Tibial nerve (tissue), 4 donors: Measurements from ENCODE around the gene GANAB. TPM values are rescaled to one million over a fixed set of nuclear protein-coding genes. Genes with fewer than 3 reads are reported as not detected.

Source experiments
- DNase-seq, 2 donors: peaks; one replicate each; pipeline ENCODE4 v3.0.0-alpha.2; 2019; ENCODE audit warnings: low spot score in 2 of 2
- H3K27ac ChIP-seq, 4 donors: fragments of 200-600 bp; sonication (generic) in 3 of 4; one replicate each; pipeline ENCODE4 v1.5.1; 2017 to 2019; ENCODE audit warnings: mild to moderate bottlenecking in 1 of 4
- H3K27me3 ChIP-seq, 2 donors: fragments of 200-600 bp; sonication (generic) in 1 of 2; one replicate each; pipeline versions ENCODE4 v1.5.1 to v1.6.0; 2017 to 2019
- H3K36me3 ChIP-seq, 3 donors: fragments of 200-600 bp; sonication (generic); one replicate each; pipeline ENCODE4 v1.5.1; 2018 to 2019
- H3K4me1 ChIP-seq, 4 donors: fragments of 200-600 bp; sonication (generic) in 3 of 4; one replicate each; pipeline ENCODE4 v1.5.1; 2017 to 2019
- H3K4me3 ChIP-seq, 4 donors: fragments of 200-600 bp; sonication (generic) in 3 of 4; one replicate each; pipeline ENCODE4 v1.5.1; 2017 to 2019; ENCODE audit warnings: mild to moderate bottlenecking in 1 of 4, moderate library complexity in 1 of 4
- H3K9me3 ChIP-seq, 4 donors: fragments of 200-600 bp; sonication (generic) in 3 of 4; one replicate each; pipeline ENCODE4 v1.5.1; 2017 to 2019
- EP300 ChIP-seq, 2 donors: sonication (generic); formaldehyde crosslinking; IDR thresholded peaks; one replicate each; pipeline ENCODE4 v1.6.1; 2017; ENCODE audit warnings: antibody characterized with exemption in 2 of 2, mild to moderate bottlenecking in 1 of 2
- POLR2A ChIP-seq, 2 donors: fragments of 450-650 bp; IDR thresholded peaks; one replicate each; pipeline ENCODE4 v1.6.1; 2017; ENCODE audit warnings: antibody characterized with exemption in 2 of 2, mild to moderate bottlenecking in 2 of 2, moderate library complexity in 2 of 2
- WGBS, 2 donors: methylation state at CpG; one replicate each; pipeline ENCODE4 v1.1.5; 2018; 5-methylcytosine and 5-hydroxymethylcytosine counted together
- total RNA-seq, 4 donors: library from RNA; depleted of rRNA; stranded (reverse); fragments of >200 nt; gene quantifications; one replicate each; pipeline ENCODE4 v1.1.0, GENCODE V29; 2016
- TF ChIP-seq, protein P1 (sequence below), 5 experiments: fragments of 200-600 bp in 3 of 5; fragments of 450-650 bp in 2 of 5; sonication (generic) in 3 of 5; IDR thresholded peaks; one replicate each; pipeline ENCODE4 v1.5.1; 2016 to 2019; ENCODE audit warnings: antibody characterized with exemption in 5 of 5, mild to moderate bottlenecking in 3 of 5, moderate library complexity in 2 of 5

GANAB gene
- total RNA-seq, 4 donors from 2014 or later = 107 to 150 (median 121) TPM

DNA sequence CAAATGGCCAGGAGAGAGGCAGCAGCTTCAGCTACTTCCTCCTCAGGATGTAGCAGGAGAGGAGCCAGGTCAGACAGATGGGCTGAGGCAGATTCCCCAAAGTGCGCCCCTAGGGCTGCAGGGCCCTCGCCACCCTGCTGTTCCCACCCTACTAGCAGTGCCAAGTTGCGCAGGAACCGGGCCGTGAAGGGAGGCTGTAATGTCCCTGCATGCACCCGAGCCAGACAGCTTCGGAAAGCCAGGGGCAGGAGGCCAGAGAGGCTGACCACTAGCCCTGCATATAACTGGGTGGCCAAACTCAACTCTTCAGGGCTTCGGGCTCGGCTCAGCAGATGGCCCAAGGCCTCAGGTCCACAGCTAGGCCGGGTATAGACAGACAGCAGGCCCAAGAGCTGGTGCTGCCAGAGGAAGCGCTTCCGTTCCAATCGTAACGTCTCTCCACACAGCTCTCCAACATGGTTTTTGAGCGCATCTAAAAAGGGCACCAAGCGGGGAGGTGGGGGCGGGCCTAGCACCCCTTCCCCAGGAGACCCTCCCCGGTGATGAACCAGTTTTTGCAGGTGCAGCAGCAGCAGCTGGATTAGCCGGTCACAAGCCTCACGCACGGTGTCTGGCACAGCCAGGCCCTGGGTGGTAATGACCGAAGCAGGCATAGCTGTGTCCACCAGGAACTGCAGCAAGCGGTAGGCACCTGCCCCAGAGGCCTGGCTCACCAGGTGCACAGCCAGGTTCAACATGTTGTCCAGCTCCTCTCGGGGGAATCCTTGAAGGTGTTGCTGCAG lies 2.0 kb upstream of the GANAB start:
- peaks cover 0 to 45% (median 4%) of the 10 kb centered on the region in 3 donors for H3K36me3 ChIP-seq
- no peak overlapping the region for H3K27ac ChIP-seq
- no peak overlapping the region for H3K4me3 ChIP-seq
- no peaks in the 10 kb centered on the region for H3K27me3 ChIP-seq
- DNase-seq = no peak
- H3K9me3 ChIP-seq = no peaks in the 10 kb centered on the region
- H3K4me1 ChIP-seq = peaks cover 0 to 53% (median 28%) of the 10 kb centered on the region in 4 donors
- TF ChIP-seq, protein P1, sequence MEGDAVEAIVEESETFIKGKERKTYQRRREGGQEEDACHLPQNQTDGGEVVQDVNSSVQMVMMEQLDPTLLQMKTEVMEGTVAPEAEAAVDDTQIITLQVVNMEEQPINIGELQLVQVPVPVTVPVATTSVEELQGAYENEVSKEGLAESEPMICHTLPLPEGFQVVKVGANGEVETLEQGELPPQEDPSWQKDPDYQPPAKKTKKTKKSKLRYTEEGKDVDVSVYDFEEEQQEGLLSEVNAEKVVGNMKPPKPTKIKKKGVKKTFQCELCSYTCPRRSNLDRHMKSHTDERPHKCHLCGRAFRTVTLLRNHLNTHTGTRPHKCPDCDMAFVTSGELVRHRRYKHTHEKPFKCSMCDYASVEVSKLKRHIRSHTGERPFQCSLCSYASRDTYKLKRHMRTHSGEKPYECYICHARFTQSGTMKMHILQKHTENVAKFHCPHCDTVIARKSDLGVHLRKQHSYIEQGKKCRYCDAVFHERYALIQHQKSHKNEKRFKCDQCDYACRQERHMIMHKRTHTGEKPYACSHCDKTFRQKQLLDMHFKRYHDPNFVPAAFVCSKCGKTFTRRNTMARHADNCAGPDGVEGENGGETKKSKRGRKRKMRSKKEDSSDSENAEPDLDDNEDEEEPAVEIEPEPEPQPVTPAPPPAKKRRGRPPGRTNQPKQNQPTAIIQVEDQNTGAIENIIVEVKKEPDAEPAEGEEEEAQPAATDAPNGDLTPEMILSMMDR (IDR thresholded peaks at IDR 0.05) = no peak
- TF ChIP-seq EP300 (IDR thresholded peaks at IDR 0.05) (no peak), POLR2A (IDR thresholded peaks at IDR 0.05) (no peak)
- WGBS, 2 donors = 89 to 92% methylated on average over 21 to 24 of the region's 24 CpGs

DNA sequence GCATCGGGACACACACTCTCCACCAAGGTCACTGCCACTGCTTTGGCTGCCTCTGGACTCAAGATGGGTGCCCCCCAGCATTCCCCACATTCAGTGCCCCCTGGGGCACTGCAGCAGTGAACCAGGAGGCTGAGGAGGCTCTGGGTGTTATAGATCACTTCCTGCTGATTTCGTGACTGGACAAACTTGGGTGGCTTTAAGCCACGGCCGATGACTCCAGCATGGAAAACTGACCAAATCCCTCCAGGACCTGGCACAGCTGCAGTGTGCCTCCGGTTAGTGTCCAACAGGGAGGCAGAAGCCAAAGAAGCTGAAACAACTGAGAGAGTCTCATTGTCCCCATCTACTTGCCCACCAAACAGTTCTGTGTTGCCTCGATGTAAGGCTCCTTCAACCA lies 1.2 kb upstream of the GANAB start:
- no peak for DNase-seq
- H3K36me3 ChIP-seq = peaks cover 0 to 51% (median 4%) of the 10 kb centered on the region in 3 donors
- no peaks in the 10 kb centered on the region for H3K27me3 ChIP-seq
- H3K4me1 ChIP-seq = peaks cover 0 to 51% (median 28%) of the 10 kb centered on the region in 4 donors
- WGBS, 2 donors = 82 to 87% methylated on average over 6 of the region's 6 CpGs
- no peak overlapping the region for H3K4me3 ChIP-seq
- TF ChIP-seq POLR2A (IDR thresholded peaks at IDR 0.05) (no peak), EP300 (IDR thresholded peaks at IDR 0.05) (no peak)
- TF ChIP-seq, protein P1 (IDR thresholded peaks at IDR 0.05) = no peak
- no peaks in the 10 kb centered on the region for H3K9me3 ChIP-seq
- no peak overlapping the region for H3K27ac ChIP-seq

DNA sequence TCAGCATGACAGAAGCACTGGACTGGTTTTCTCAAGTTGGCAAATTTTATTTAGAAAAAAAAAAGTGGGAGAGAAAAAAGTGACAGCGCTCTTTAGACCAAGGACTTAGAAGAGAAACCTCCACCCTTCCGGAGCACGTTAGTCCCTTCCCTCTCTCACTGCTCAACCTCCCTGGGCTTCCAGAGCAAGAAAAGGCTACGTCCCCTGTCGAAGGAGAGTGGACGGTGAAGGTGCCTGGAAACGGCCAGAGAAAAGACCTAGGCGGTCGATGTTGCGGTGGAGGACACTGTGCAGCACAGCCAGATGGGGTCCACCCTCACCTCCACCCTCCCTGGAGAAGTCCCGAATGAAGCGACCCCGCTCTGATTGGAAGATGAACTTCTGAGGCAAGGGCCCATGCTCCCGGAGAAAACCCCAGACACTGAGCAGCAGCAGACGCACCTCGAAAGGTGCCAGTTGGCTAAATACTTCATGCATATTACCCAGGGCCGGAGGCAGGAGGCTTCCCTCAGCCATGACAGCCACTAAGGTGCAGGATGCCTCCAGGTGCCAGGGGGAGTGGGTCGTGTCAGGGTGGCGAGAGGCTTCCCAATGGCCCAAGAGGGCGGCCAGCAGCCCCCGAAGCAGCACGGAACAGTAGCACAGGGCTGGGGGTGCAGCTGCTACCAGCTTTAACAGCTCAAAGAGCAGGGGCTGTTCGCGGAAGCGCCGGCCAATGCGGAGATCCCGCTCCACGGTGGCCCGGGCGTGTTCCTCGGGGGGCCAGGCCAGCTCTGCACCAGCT lies 604 bp upstream of the GANAB start:
- DNase-seq = no peak
- TF ChIP-seq POLR2A (IDR thresholded peaks at IDR 0.05) = no peak
- TF ChIP-seq, protein P1 (IDR thresholded peaks at IDR 0.05) = no peak
- Histone ChIP-seq H3K27ac (peak overlapping the region in 2 of 4 donors; percentile 66 to 96), H3K4me1 (peaks cover 0 to 47% (median 23%) of the 10 kb centered on the region in 4 donors), H3K27me3 (no peaks in the 10 kb centered on the region), H3K4me3 (peak overlapping the region in 2 of 4 donors; percentile 87 to 90), H3K9me3 (no peaks in the 10 kb centered on the region), H3K36me3 (peaks cover 0 to 56% (median 4%) of the 10 kb centered on the region in 3 donors)
- WGBS, 2 donors = 45 to 65% methylated on average over 22 to 32 of the region's 32 CpGs

DNA sequence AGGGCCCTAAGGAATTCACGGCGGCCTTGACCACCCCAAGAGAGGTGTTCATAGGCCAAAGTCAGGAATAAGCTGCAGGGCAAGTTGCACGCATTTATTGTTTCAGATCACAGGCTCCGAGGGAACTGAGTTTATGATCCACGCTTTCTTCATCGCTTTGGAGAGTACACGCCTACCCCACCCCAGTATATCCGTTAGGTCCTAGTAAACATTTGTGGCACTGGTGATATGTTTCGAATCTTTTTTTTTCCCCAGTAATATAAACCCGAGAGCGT lies 805 bp downstream of the GANAB start:
- TF ChIP-seq, protein P1 (IDR thresholded peaks at IDR 0.05) = no peak
- no peak for TF ChIP-seq POLR2A (IDR thresholded peaks at IDR 0.05)
- TF ChIP-seq EP300 (IDR thresholded peaks at IDR 0.05) = no peak
- no peak for DNase-seq
- Histone ChIP-seq H3K4me3 (peak overlapping the region; percentile 87 to 99 (median 90)), H3K27ac (peak overlapping the region; percentile 72 to 98 (median 95)), H3K4me1 (peaks cover 0 to 44% (median 15%) of the 10 kb centered on the region in 4 donors), H3K27me3 (no peaks in the 10 kb centered on the region), H3K36me3 (peaks cover 0 to 59% (median 4%) of the 10 kb centered on the region in 3 donors), H3K9me3 (no peaks in the 10 kb centered on the region)
- WGBS, 2 donors = 10 to 11% methylated on average over 11 of the region's 11 CpGs

DNA sequence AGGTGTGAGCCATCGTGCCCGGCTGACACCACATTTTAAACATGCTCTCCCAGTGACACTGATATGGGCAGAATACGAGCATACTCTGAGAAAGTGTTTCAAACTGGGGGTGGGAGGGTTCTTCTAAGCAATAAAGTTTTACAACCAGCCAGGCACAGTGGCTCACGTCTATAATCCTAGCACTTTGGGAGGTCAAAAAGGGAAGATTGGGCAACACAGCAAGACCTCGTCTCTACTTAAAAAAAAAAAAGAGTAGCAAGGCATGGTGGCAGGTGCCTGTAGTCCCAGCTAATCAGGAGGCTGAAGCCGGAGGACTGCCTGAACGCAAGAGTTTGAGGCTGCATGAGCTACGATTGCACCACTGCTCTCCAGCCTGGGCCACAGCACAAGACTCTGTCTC lies 2.2 kb downstream of the GANAB start:
- H3K27me3 ChIP-seq = no peaks in the 10 kb centered on the region
- H3K4me1 ChIP-seq = peaks cover 0 to 44% (median 15%) of the 10 kb centered on the region in 4 donors
- H3K27ac ChIP-seq = no peak overlapping the region
- TF ChIP-seq EP300 (IDR thresholded peaks at IDR 0.05) (no peak), POLR2A (IDR thresholded peaks at IDR 0.05) (no peak)
- TF ChIP-seq, protein P1 (IDR thresholded peaks at IDR 0.05) = no peak
- no peak for DNase-seq
- no peak overlapping the region for H3K4me3 ChIP-seq
- no peaks in the 10 kb centered on the region for H3K9me3 ChIP-seq
- peaks cover 0 to 53% (median 9%) of the 10 kb centered on the region in 3 donors for H3K36me3 ChIP-seq
- WGBS, 2 donors = 66 to 79% methylated on average over 8 of the region's 8 CpGs
